Left forelimb (tissue), 1 donor: ENCODE results near the gene SPAG5.

Source experiments
- DNase-seq: peaks from one replicate; pipeline ENCODE4 v3.0.0-alpha.2; 2018; ENCODE audit warnings: low spot score

SPAG5 gene

DNA sequence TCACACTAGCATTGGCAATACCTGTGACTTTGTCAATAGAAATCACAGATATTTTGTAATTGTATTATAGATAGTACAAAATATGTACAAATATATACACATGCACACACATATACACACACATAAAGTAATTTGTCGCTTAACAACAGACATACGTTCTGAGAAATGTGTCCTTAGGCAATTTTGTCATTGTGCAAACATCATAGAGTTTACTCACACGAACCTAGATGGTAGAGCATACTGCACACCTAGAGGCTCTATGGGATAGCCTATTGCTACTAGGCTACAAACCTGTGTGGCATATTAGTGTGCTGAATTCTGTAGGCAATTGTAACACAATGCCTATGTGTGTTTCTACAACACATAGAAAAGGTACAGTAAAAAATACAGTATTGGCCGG, 57.4 kb downstream of the SPAG5 start:
- DNase-seq = no peak

DNA sequence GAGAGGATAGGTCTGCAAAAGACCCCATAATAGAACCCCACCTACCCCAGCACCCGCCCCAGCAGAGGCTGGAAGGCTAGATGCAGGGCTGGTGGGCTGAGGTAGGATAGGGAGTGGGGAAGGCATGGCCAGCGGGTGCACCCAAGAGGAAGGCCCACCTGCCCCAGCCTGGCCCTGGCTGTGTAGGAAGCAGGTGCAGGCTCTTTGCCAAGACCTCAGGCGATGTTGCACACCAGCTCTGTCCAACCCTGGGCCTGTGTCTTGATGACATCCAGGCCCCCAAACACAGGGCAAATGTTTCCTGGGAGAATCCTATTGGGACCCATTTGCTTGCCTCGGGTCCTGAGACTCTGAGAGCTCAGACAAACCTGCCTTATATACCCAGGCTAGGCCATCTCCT, 58.6 kb downstream of the SPAG5 start:
- no peak for DNase-seq

DNA sequence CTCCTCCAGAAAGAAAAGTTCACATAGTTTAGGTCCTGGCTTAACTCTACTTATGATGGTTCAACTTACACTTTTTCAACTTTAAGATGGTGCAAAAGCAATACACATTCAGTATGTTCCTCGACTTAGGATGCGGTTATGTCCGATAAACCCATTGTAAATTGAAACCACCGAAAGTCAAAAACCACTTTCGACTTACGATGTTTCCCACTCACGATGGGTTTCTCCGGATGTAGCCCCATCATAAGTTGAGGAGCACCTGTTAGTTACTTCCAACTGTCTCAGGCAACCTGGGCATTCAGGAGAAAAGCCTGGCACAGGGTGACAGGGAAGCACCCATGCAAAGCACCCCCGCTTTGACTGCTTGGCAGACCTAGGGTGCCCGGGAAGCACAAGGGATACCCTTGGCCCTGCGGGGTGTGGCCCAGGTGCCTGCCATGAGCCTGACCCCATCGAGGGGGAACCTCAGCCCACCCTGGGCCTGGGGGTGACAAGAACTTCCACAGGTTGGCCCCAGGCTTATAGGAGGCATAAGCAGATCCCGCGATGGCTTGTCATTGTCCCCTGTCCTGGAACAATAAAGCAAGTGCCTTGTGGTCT, 60.4 kb downstream of the SPAG5 start:
- no peak for DNase-seq

DNA sequence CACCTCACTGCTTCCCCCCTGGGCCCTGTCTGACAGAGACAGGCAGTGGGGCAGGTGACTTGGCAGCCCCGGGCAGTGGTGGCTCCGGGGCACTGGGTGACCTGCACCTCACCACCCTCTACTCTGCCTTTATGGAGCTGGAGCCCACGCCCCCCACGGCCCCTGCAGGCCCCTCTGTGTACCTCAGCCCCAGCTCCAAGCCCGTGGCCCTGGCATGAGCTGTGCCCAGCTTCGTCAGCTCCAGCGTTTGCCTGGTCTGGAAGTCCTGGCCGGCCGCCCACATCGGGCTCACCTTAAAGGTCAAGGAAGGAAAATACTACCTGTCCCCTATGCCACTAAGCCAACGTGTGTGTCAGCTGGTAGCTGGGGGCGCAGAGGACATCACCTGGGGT, 61.6 kb downstream of the SPAG5 start:
- no peak for DNase-seq

DNA sequence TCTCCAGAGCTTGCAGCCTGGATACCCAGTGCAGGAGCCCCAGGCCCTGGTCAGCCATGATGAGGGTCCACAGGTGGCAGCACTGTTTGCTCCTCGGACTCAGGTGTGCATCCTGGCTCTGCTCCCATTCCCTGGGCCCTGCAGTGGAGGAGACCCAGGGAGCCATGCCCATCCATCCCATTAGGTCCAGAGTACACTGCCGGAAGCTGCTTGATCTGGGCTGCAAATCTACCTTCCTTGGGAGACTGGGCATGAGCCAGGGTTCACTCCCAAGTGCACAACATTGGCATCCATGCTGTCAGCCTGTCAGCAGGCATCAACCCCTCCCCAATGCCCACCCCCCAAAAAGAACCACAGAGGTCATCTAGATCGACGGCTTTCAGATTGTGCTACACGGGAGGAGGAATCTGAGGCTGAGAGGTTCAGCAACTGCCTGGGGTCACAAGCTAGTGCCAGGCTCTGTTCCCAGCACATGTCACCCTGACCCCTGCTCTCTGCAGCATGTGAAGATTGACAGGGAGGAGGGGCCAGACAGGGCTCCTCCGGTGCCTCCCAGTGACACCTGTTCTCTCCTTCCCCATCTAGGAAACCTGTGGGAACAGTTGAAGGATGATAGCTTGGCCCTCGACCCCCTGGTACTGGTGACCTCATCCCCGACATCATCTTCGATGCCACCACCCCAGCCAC, 62.1 kb downstream of the SPAG5 start:
- DNase-seq = no peak

DNA sequence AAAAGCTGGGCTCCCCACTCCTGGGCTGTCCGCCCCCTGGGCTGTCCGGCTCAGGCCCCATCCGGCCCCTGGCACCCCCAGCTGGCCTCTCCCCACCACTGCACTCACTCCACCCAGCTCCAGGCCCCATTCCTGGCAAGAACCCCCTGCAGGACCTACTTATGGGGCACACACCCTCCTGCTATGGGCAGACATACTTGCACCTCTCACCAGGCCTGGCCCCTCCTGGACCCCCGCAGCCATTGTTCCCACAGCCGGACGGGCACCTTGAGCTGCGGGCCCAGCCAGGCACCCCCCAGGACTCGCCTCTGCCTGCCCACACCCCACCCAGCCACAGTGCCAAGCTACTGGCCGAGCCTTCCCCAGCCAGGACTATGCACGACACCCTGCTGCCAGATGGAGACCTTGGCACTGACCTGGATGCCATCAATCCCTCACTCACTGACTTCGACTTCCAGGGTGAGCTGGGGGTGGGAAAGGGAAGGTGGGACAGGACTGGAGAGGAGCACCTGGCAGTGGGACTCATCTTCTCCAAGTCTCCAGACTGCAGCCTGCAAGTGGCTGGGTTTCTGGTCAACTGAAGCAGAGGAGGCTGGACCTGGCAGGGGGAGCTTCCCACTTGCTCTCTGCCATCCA, 64.0 kb downstream of the SPAG5 start:
- DNase-seq = no peak

DNA sequence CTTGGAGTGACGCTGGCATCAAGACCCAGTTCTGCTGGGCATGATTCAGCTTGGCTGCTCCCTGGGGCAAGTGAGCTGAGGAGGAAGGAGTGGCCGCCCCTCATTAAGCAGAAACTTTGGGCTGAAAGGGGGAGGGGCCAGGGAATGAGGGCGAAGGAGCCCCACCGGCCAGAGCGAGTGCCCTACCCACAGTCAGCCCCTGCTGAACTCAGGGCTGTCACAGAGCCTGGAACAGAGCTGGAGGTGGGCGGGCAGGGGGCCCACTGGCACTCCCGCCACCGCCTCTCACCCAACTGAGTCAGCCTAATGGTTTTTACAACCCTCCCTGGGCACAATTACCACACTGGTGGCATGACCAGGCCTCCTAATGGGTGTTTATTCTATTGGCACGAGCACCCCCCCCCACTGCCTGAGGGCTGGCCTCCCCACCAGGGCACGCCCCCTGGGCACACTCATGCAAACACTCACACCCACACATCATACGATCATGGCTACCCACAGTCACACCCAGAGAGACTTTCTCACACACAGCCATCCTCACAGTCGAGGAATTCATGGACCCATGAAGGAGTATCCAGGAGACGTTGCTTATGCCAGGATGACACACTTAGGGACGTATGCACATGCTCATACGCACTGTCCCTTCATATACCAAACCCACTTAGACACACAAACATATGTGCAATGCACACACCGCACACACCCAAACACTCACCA, 65.6 kb downstream of the SPAG5 start:
- no peak for DNase-seq

DNA sequence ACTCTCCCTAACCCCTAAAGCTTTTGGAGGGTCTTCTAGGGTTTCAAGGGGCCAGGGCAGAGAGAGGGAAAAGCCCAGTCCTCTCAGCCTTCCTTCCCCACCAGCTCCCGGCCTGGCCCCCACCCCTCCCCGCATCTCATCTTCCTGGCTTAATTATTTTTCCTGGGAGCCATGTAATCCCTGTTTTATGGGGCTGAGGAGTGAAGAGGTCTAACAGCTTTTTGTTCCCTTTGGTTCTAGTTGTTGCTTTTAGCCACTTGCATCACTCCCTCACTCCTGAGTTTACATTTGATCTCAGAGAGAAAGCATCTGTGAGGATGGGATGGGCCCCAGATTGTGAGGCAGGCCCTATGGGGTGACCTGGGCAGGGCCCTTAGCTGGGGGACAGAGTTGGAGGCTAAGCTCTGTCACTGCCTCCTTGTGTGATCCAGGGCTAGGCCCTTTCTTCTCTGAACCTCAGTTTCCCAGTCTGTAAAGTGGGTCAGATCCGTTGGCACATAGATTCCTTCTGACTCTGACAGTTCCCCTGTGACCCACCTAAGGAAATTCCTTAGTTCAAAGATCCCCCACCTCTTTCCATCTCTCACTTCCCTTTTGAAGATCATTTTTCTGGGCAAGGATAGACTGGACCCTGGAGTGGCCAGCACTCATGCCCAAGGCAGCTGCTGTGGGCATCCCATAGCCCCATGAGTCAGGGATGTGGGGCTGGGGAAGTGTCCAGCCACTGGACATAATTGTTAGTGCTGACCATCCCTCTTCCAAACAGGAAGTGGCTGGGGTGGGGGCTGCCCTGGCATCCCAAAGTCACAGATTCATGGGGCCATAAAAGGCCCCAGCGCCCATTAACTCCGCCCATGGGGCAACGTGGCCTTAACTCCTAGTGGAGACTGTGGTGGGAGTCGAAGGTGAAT, 66.5 kb downstream of the SPAG5 start:
- DNase-seq = no peak

DNA sequence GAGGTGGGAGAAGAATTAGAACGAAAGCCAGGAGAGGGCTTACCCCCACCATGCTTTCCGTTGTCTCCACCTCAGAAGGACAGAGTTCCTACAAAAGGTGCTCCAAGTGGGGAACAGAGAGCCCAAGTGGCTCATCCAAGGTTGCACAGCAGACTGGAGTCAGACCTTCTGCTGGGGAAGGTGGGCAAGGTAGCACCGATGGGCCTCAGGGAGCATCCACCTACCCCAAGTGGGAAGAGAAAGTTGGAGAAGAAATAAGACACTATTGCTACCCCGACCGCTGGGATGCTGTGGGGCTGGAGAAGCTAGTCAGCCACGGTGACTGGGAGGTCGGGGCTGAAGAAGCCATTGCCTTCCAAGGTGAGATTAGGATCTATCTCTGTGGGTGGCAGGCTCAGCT, 67.9 kb downstream of the SPAG5 start:
- no peak for DNase-seq

DNA sequence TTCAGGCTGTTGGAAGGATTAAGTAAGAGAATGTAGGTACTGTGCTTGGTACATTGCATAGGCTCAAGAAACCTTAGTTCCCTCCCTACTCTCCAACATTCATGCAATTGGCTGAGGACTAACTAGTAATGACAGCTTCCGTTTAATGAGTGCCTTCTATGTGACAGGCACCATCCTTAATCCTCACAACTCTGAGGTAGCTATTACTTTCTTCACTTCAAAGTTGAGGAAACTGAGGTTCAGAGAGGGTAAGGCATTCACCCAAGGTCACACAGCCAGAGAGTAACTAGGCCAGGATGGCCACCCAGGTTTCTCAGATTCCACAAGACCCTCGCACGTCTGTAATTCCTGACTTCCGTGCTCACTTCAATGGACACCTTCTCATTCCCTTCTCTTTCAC, 68.6 kb downstream of the SPAG5 start:
- no peak for DNase-seq

DNA sequence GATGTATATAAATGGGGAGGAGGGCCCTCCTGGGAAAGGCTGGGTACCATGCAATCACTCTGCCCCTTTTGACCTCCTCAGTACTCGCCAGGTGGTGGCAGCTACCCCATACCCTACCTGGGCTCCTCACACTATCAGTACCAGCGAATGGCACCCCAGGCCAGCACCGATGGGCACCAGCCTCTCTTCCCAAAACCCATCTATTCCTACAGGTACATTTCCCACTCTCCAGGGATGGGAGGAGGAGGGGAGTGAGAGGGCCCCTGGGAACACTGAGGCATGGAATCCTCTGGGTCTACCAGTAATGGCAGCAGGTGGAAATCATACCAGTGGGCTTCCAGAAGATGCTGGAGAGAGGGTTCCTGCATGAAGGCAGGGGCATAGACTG, 69.8 kb downstream of the SPAG5 start:
- no peak for DNase-seq

DNA sequence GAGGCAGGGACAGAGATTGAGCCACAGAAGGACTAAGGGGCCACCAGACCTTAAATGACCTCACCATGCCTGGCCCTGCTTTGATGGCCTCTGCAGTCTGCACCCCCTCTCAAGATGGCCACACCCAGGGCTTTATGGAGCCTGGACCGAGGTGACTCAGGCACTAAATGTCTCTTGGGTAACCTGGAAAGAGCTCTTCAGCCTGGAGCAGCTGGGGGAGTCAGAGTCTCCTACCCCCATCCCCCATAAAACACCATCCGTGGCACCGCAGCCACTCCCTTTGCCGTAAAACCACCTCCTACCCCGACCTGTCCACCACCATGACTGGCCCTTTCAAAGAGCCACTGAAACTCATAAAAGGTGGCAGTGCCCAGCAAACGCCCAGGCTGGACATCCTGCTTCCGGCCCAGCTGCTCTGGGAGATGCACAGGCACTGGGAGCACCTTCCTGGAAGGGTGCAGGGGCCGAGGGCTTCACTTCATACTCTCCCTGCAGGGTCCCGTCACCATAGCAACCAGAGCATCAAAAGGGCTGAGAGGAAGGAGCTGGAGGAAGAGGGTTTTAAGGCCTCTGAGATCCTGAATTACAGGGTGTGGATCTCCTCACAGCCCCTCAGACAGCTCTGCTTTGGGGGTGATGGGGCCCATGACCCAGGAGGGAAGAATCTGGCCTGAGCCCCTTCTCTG, 70.4 kb downstream of the SPAG5 start:
- DNase-seq = no peak

DNA sequence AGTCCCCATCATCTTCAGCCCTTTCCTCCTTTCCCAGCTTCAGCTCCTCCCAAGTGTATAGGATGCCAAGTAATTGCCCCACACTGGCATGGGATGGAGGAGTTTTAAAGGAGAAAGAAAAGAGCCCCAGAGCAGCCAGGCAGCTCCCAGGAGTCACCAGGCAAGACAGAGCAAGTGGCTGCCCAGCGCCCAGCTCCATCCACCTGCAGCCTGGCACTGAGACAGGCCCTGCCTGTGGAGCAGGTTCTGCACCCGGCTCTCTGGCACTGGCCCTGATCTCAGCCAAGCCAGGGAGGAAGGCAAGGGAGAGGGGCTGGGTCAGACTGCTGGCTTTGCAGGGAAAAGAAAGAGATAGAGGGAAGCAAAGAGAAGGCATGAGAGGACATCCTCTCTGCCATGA, 71.0 kb downstream of the SPAG5 start:
- DNase-seq = no peak
